GM12891 (cell line): ENCODE data around the gene EIF3I.

Experiments used
- PAX5 ChIP-seq: IDR thresholded peaks from 2 replicates; pipeline ENCODE4 v1.6.1; 2011; ENCODE audit warnings: low read length, moderate library complexity, mild to moderate bottlenecking; ENCODE audit not compliant: insufficient read depth, severe bottlenecking
- POLR2A ChIP-seq: IDR thresholded peaks from 2 replicates; pipeline ENCODE4 v1.6.1; 2011; ENCODE audit warnings: low read depth, low read length, control low read depth
- POLR2AphosphoS5 ChIP-seq: IDR thresholded peaks from 2 replicates; pipeline ENCODE4 v1.6.1; 2011; ENCODE audit warnings: low read depth, low read length, control low read depth
- POU2F2 ChIP-seq: IDR thresholded peaks from 2 replicates; pipeline ENCODE4 v1.6.1; 2011; ENCODE audit warnings: low read depth, mild to moderate bottlenecking, control low read depth, low read length, moderate library complexity
- TAF1 ChIP-seq: IDR thresholded peaks from 2 replicates; pipeline ENCODE4 v1.6.1; 2011; ENCODE audit warnings: low read depth, low read length, control low read depth

GRCh38 chr1:32234792-32235191 is 12.6 kb downstream of the EIF3I start:
- no peak for TF ChIP-seq POLR2AphosphoS5
- no peak for TF ChIP-seq POLR2A
- TF ChIP-seq TAF1 = no peak
- TF ChIP-seq PAX5 = no peak
- no peak for TF ChIP-seq POU2F2
